Omental fat pad (tissue), 4 donors: ENCODE data around the gene PLP2. TPM values are rescaled to one million over a fixed set of nuclear protein-coding genes. Genes with fewer than 3 reads are reported as not detected.

Source experiments
- ATAC-seq: fragments of 150-250 bp; one replicate; pipeline ENCODE4 v1.9.1; 2016; ENCODE audit warnings: mild to moderate bottlenecking, moderate library complexity; ENCODE audit not compliant: low FRiP score
- DNase-seq: peaks from one replicate; pipeline ENCODE4 v3.0.0-alpha.2; 2019; ENCODE audit warnings: low spot score
- CTCF ChIP-seq, 3 donors: fragments of 450-650 bp; IDR thresholded peaks; one replicate each; pipeline ENCODE4 v1.5.1; 2016 to 2017; ENCODE audit warnings: antibody characterized with exemption in 3 of 3, mild to moderate bottlenecking in 3 of 3, moderate library complexity in 2 of 3
- total RNA-seq, 4 donors: library from RNA; depleted of rRNA; stranded (reverse); fragments of >200 nt; gene quantifications; one replicate each; pipeline ENCODE4 v1.1.0, GENCODE V29; 2016

The PLP2 gene
- total RNA-seq, 4 donors from 2014 or later, result 26.3 to 48.0 (median 38.3) TPM

DNA sequence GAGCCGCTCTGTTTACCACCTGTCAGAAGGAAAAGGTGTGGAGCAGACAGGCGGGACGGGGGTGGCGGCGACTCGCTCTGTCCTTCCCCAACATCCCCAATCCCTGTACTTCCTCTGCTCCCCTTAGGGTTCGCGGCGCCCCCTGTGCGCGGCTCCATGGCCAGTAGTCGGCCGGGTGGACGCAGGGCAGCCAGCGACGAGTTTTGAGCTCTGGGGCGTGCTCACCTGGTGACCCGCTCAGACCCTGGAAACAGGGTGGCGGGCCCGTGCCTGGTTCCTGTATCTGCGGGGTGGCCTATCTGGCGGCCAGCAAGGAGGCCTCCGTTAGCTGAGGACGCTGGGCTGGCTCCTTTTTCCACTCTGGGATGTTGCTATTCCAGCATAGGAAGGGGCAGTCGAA lies 14.5 kb upstream of the PLP2 start:
- no peak for TF ChIP-seq CTCF (IDR thresholded peaks at IDR 0.05)
- DNase-seq (no peak), ATAC-seq (no peak)

DNA sequence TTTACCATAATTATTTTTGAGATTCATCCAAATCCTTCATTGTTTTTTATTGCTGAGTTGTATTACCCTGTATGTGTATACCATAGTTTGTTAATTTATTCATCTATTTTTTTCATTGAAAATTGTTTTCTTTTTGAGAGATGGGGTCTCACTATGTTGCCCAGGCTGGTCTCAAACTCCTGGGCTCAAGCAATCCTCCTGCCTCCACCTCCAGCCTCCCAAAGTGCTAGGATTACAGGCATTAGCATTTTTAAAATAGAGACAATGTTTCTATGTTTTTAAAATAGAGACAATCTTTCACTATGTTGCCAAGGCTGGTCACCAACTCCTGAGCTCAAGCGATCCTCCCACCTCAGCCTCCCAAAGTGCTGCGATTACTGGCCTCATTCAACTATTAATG lies 10.8 kb upstream of the PLP2 start:
- ATAC-seq (no peak), DNase-seq (no peak)
- no peak for TF ChIP-seq CTCF (IDR thresholded peaks at IDR 0.05)

- TF ChIP-seq CTCF (IDR thresholded peaks at IDR 0.05), result no peak
- ATAC-seq, result no peak
Observed at GRCh38 chrX:49161632-49162031, 10.1 kb upstream of the PLP2 start.

DNA sequence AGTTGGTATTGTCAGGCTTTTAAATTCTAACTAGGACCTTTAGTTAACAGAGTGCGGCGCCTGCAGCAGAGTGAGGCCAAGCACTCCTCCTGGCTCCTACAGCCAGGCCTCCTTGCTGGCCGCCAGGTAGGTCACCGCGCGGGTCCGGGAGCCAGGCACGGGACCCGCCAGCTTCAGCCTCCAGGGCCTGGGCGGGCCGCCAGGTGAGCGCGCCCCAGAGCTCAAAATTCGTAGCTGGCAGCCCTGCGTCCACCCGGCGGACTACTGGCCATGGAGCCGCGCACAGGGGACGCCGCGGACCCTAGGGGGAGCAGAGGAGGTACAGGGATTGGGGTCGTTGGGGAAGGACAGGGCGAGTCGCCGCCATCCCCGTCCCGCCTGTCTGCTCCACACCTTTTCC lies 9.1 kb upstream of the PLP2 start, which contains the start of gene MAGIX:
TSS of gene MAGIX (plus strand) at position 139 of the 400 bp plus-strand sequence. CDS start at position 271, 132 bp downstream.
- DNase-seq (no peak), ATAC-seq (no peak)
- TF ChIP-seq CTCF (IDR thresholded peaks at IDR 0.05), result no peak

More at GRCh38 chrX:49161632-49162031, 10.1 kb upstream of the PLP2 start:
- DNase-seq, result no peak

GRCh38 chrX:49163555-49164419 lies 7.9 kb upstream of the PLP2 start:
- TF ChIP-seq CTCF (IDR thresholded peaks at IDR 0.05), result no peak
- DNase-seq (peak; percentile 67), ATAC-seq (peak; percentile 87)

GRCh38 chrX:49164589-49165360 lies 6.9 kb upstream of the PLP2 start:
- TF ChIP-seq CTCF (IDR thresholded peaks at IDR 0.05), result no peak
- DNase-seq (no peak), ATAC-seq (no peak)
